Effector CD8-positive, alpha-beta T cell (primary cell): ENCODE measurements around the gene FOXN3.

Experiments
- DNase-seq: peaks from one replicate; lab custom pipeline; 2025; lab: John Stamatoyannopoulos, UW

The FOXN3 gene

GRCh38 chr14:89430391-89431236, 13.6 kb upstream of the FOXN3 start:
- DNase-seq: no peak

GRCh38 chr14:89429199-89430181, 12.5 kb upstream of the FOXN3 start:
- no peak for DNase-seq

- DNase-seq: no peak
These were observed 11.6 kb upstream of the FOXN3 start for GRCh38 chr14:89428546-89429198.

DNA sequence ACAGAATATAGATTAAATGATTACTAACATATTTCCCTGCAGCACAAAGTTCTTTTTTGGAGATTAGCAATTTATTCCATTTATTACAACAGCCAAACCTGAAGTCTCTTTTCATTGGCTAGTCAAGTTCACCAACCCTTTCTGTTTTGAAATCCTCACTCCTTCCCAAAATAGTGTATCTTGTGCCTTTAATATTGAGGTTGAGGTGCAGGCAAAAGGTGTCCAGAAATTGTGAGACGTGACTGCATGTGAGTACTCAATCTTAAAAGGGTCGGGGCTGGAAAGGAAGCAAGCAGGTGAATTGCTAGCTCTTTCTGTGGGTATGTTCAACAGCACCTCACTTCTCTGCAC, 11.1 kb upstream of the FOXN3 start:
- DNase-seq: no peak

DNA sequence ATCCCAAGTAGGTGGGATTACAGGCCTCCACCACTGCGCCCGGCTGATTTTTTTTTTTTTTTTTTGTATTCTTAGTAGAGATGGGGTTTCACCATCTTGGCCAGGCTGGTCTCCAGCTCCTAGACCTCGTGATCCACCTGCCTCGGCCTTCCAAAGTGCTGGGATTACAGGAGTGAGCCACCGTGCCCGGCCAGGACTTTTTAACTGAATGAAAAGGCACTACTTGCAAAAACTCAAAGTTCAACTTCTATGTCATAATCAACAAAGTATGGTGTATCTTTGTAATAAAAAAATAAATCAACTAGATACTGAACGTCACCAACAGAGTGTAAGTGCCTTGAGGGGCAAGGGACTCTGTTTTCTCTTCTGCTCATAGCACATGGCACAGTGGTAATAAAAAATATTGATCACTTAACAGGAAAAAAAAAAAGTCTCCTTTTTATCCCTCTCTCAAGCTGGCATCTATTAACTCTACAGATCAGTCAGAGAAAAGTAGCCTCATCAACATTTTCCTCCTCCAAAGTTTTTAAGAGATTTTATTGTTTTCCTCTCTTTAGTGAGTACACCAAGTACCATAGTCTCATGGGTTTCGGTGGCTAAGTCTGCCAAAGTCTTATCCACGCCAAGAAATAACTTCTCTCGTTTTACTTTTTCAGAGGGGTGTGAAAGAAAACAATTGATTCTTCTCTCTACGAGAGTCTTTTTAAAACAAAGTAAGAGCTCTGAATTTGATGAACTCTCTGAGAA, 10.6 kb upstream of the FOXN3 start:
- no peak for DNase-seq

GRCh38 chr14:89425931-89426330, 8.9 kb upstream of the FOXN3 start:
- DNase-seq: no peak

DNA sequence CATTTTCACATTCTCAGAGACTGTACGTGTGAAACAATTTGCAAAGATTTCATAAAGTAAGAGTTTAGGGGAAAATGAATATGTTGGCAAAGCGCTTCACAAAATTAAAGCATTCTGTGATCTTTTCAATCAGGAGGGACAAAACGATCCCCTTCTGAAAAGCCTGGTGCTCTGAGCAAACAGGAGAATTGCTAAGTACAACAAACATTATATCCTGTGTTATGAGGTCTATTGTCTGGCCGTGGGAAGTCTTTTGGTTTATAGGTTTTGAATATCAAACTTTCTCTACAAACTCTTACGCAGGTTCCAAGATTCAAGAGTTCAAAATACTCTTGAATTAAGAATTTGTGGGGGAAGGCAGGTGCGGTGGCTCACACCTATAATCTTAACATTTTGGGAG, 7.2 kb upstream of the FOXN3 start:
- DNase-seq: no peak

GRCh38 chr14:89422952-89423345, 5.9 kb upstream of the FOXN3 start:
- no peak for DNase-seq

DNA sequence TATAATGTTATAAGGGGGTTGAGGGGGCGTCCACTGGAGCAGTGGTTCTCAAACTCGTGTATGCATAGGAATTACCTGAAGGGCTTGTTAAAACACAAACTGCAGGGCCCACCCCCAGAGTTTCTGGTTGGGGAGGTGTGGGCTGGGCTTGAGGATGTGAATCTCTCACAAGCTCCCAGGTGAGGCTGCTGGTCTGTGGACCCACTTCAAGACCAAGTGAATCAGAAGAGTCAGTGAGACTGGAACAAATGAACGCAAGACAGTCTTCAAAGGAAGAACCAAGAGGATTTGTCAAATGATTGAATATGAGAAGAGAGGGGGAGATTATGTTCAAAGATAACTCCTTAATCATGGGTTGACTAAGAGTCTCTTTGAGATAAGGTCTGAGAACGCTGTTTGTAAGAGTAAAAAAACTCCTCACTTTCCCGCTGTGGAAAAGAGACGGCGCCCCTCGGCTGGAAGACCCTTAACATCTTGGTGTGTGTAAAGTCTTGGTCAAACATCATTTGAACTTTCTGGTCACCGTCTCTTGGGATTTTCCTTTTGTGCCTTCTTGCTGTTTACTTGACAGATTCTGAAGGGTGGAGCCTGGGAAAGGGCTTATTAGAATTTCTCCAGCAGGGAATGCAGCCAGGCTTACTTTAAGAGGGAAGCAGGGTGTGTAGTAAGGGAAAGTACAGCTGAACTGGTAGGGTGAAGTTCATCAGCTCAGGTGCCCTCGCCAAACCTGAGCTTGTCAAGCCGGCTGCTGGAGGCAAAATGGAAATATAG, 5.3 kb upstream of the FOXN3 start:
- no peak for DNase-seq

GRCh38 chr14:89420502-89420901, 3.5 kb upstream of the FOXN3 start:
- DNase-seq: no peak

DNA sequence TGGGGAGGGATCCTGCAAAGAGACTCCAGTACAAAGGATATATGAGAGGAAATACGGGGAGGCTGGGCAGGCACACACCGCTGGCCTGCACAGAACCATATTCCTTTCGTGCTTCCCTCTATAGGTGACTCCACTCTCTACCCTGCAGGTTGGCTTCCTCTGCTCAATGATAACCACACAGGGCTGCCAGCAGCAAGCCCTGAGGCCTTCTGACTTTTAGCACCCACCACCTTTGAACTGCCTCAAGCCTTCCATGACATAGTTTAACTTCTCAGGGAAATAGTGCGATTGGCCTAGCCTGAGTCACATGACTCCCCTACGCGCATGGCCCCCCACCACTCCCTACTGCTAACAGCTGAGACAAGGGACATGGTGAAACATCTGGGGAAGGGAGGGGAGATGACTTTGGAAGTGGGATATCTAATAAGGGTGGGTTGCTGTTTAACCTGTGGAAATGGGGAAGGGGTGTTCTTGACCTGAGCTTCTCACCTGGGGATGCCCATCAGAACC, 3.0 kb upstream of the FOXN3 start:
- no peak for DNase-seq

DNA sequence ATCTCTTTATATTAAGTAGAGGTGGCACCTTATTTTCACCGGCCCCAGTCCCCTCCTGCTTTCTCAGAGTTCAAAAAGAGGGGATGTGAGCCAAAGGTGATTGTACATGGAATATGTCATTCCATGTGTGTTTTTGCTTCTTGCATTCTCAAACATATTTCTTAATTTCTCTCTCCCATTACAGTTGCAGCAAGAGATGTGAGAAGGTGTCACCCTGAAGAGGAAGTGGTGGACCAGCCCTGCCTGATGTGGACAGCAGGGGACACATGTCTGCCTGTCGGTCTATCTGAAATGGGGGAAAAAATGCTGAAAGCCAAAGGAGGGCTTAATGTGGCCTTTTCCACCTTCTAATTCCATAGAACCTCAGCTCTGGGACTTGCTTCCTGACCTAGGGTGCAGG, 1.9 kb upstream of the FOXN3 start:
- no peak for DNase-seq

DNA sequence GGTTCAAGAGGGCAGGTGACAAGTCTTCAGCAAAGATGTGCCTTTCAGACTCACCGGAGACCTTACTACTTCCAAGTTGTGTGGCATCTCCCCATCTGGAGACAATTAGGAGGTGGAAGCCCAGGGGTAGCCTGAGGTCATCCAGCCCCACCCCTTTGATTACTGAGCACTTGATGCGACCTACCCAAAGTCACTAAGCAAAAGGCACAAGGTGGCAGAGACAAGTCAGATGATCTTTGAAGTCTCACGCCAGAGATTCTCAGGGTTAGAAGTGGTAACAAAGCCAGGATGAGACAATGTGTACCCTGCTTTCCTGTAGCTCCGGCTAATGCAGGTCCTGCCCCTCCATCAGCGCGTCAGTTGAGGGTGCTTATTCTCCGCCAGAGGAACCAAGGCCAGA, 1.4 kb upstream of the FOXN3 start:
- no peak for DNase-seq

- peak; percentile 21 for DNase-seq
These were observed 612 bp upstream of the FOXN3 start for GRCh38 chr14:89417465-89418225.

DNA sequence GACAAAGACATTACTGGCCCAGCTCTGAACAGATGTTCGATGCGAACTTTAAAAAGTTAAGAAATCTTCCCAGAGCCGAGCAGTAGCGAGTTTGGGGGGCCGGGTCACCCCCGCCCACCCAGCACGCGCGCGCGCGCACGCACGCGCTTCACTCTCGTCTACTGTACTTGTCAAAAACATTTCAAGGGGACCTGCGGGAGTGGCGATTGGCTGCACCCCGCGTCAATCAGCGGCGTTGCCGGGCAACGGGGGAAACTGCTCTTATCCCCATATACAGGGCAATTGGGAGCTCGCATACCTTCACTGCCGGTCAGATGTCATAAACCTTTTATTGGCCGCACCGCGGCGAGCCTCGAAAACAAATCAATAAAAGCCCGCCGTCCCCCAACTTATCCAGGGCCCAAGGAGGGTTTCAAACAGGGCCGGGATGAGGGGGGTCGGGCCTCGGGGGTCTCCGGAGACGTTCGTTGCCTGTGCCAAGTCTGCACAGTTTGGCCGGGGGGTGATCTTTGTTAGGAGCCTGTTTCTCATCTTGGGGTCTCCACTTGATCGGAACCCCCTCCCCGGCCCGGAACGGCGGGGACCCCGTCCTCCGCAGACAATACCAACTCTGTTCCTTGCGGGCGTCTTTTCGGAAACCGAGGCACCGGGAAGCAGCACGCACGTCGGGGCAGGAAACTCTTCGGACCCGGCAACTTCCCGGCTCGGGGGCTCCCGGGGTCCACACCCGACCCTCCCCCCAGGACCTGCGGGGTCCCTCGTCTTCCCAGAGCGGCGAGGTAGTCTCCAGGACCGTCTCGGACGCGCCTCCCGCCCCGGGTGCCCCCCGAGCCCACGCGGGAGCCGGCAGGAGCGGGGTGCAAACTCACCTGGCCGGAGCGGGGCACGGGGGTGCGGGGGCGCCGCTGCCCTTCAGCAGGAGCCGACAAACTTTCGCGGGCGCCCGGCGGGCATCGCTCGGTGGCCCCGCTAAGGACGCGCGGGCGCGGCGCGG, 734 bp downstream of the FOXN3 start:
- DNase-seq: peak; percentile 100

GRCh38 chr14:89415159-89415558, 1.9 kb downstream of the FOXN3 start:
- no peak for DNase-seq

GRCh38 chr14:89411976-89412375, 5.1 kb downstream of the FOXN3 start:
- no peak for DNase-seq

DNA sequence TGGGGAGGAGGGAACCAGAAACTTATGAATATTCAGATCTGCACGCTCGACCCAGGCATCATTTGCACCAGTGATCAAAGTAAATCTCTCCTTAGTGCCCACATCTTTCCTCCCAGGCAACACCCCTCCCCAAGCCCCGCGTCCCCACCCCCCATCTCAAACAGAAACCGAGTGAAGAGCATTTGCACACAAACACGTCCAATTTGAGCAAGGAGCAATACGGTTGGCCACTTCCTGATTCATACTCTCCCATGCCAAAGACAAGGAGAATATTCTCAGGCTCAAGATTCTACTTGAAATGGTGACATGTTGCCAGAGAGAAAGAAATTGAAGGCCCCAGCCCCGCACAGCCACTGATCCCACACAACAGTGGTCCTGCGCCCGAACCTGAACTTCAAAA, 7.1 kb downstream of the FOXN3 start:
- DNase-seq: no peak
